Measurements from ENCODE around the gene FHIT.

GRCh38 chr3:60948488-60948887 is 302.8 kb downstream of the FHIT start:
- TF ChIP-seq CTCF (IDR thresholded peaks at IDR 0.05), result no peak
- TF ChIP-seq POLR2A (IDR thresholded peaks at IDR 0.05), result no peak

Measured in ovary (tissue), 3 donors.